NCI-H1092 treated with DMSO at 0.1 percent for 48 hours (cell line): ENCODE measurements around the gene IFT81.
A peak's percentile ranks its signal among the peaks of the same experiment; 100 is the strongest.

Experiments used
- DNase-seq: peaks from one replicate; lab custom pipeline; 2025; lab: John Stamatoyannopoulos, UW

Gene IFT81

DNA sequence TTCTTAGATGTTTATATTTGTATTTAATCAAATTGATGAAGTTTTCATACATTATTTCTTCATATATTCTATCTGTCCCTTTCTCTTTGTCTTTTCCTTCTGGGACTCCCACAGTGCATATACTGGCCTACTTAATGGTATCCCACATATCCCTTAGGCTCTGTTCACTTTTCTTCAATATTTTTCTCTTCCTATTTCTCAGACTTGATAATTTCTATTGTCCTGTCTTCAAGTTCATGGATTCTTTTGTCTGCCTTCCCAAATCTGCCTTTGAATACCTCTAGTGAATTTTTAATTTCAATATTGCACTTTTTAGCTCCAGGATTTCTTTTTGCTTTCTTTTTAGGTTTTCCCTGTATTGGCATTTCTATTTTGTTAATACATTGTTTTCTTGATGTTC, 33.4 kb downstream of the IFT81 start:
- DNase-seq = no peak

GRCh38 chr12:110159671-110160245, 35.6 kb downstream of the IFT81 start:
- no peak for DNase-seq

DNA sequence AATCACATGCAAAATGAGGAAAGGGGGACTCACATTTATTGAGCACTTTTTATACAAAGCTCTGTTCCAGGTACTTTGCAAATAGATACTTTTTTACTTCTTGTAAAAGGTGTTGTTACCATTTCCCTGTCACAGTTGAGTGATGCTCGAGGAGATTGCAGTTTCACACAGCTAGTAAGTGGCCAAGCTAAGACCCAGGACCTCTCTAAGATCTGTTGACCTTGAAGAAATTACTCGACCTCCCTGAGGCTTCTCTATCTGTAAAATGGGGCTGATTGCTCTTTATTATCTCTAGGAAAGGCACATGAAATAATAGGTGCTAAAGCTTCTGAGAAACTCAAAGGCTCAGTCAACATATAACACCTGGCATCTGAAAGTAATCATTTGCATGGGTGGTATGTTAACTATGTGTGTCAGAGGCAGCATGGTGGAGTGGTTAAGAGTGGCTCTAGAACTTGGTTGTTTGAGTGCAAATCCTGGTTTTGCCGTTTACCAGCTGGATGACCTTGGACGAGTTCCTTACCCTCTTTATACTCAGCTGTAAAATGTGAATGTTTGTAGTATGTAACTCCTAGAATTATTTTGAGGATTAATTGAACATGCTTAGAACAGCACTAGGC, 41.5 kb downstream of the IFT81 start:
- no peak for DNase-seq

GRCh38 chr12:110168732-110169455, 44.7 kb downstream of the IFT81 start:
- no peak for DNase-seq

DNA sequence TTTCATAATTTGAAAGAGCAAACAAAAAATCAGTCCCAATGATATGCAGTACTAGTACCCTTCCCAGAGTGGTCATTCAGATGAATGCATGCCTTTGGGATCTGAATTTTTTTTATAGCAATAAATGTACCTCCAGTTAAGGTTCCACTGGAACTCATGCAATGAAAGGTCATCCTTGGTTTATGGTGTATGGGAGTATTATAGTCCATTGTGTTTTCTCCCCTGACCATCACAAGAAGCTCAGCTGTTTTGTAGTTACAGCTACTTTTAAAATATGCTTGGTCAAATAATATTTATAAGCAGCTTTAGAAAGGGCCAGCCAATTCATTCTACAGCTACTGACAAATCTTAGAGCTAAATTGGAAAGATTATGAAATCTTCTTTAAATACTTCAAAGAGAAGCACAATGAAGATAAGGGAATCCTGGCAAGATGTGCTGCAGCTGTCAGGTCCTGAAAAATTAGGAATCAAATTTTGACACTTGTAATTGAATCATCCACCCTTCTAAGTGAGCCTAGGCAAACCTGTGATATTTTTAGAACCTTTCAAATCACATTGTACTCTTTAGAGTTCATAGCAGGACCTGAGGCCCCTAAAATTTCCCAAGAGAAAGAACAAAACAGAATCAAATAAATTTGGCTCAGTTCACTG, 46.5 kb downstream of the IFT81 start:
- no peak for DNase-seq

GRCh38 chr12:110171186-110171538, 47.0 kb downstream of the IFT81 start:
- DNase-seq = no peak

GRCh38 chr12:110171636-110172035, 47.5 kb downstream of the IFT81 start:
- DNase-seq = no peak

DNA sequence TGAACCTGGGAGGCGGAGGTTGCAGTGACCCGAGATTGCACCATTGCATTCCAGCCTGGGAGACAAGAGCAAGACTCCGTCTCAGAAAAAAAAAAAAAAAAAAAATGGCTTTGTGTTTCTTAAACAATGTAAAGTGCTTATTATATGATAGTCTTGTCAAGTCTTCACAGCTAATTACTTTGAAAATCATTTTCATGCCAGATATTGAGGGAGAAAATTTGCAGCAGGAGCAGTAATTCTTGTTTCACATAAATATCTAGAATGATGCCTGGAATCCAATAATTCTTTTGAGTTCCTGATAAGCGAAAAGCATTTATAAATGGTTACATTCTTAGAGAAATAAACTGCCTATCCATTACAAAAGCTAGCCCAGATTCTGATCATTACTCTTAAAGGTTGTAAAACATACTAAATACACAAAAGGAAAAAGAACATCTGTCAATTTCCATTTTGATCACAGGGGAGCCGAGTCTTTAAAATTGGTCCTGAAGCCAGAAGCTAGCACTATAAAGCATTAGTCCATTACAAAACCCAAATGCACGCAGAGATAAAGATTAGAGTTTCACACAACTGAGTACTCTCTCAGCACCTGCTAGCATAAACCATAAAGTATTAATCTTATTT, 50.3 kb downstream of the IFT81 start:
- DNase-seq = no peak

DNA sequence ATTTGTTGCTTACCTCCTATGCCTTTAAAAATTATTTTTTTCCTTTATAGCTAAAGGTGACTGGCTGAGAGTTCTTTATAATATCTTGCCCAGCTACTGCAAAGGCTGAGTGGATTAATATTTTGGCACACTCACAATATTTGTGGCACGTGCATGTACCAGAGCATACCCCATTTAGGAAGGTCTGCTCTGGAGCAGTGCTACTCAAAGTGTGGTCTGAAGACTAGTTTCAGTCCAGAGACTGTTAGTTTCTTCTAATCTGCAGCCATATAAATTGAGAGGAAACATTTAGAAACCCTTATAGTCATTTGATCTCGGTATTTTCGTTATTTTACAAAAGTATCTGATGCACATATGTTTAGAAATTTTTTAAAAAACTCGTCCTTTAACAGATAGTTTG, 51.0 kb downstream of the IFT81 start:
- no peak for DNase-seq

DNA sequence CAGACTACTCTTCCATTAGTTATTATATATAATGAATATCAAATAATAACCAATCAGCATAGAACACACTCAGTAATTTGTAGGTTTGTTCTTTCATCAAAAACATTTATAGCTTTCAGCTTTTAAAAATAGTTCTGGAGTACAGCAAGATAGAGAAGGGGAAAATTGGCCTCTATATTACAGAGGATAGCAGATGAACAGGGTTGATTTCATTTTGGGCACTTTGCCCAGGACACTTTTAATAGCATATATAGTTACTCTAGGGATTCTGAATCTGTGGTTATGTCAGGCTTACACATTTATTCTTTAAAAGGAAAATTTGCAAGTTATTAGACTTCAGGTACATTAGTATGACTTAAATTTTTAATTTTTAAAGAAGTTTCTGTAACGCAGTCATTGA, 52.6 kb downstream of the IFT81 start:
- DNase-seq = peak; percentile 49

DNA sequence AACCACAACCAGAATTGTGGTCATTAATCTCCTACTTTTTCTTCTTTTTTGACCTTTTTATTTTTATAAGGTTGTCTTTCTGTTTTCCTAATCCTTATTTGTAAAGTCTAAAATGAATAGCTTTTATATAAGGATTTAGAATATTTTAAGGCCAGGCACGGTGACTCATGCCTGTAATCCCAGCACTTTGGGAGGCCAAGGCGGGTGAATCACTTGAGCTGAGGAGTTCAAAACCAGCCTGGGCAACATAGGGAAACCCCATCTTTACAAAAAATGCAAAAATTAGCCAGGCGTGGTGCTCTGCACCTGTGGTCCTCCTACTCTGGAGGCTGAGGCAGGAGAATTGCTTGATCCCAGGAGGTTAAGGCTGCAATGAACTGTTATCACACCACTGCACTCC, 55.1 kb downstream of the IFT81 start:
- DNase-seq = no peak

GRCh38 chr12:110180591-110181005, 56.4 kb downstream of the IFT81 start:
- no peak for DNase-seq

DNA sequence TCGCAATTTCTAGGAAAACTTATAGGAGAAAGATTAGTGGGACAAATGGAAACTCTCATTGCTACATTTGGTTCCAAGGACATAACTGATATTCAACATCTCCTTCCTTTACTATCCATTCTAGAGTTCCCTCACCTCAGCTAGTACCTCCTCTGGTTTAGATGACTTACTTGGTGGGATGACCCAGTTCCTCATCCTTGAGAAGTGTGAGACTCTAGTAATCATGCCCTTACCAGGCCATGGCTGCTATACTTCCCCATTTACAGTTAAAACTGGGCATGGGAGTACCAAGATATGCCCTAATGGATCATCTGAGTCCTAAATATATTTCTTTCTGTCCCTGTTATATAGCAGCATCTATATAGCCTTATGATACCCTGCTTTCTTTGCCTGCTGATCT, 58.1 kb downstream of the IFT81 start:
- no peak for DNase-seq

DNA sequence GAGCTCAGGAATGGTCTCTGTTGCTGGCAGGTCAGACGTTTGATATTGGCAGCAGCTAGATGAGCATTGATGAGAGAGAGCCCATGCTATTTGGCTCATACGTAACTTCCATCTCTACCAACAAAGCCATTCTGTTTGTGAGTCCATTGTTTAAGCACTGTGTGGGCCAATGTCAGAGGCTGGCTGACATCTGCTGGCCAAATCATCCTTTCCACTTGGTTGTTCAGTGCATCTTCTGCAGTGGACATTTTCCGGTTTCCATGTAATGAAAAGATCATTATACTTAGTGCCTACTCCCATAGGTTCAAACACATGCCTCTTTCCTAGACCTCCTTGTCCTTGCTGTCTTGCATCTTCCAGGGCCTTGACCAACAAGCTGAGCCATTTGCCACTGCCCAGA, 59.2 kb downstream of the IFT81 start:
- no peak for DNase-seq

DNA sequence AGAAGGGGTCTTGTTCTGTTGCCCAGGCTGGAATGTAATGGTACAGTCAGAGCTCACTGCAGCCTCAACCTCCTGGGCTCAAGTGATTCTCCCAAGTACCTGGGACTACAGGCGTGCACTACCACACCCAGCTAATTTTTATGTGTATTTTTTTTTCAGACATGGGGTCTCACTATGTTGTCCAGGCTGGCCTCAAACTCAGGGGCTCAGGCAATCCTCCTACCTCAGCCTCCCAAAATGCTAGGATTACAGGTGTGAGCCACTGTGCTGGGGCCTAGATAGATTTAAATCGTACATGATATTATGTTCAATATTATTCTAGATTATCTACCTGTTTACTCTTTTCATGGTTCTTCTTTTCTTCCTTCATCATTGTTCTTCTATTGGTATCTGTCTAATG, 61.5 kb downstream of the IFT81 start:
- DNase-seq = no peak

GRCh38 chr12:110186059-110186458, 61.9 kb downstream of the IFT81 start:
- no peak for DNase-seq

- no peak for DNase-seq
Measured at GRCh38 chr12:110193196-110193595, 69.0 kb downstream of the IFT81 start.

DNA sequence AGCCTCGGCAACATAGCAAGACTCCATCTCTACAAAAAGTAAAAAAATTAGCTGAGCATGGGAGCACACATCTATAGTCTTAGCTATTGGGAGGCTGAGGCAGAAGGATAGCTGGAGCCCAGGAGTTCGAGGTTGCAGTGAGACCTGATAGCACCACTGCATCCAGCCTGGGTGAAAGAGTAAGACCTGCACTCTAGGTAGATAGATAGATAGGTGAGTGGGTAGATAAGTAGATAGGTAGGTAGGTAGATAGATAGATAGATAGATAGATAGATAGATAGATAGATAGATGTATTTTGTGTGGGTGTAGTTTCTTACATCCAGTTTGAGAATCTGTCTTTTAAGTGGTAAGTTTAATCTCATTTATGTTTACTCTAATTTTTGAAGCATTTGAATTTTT, 72.8 kb downstream of the IFT81 start:
- DNase-seq = no peak

DNA sequence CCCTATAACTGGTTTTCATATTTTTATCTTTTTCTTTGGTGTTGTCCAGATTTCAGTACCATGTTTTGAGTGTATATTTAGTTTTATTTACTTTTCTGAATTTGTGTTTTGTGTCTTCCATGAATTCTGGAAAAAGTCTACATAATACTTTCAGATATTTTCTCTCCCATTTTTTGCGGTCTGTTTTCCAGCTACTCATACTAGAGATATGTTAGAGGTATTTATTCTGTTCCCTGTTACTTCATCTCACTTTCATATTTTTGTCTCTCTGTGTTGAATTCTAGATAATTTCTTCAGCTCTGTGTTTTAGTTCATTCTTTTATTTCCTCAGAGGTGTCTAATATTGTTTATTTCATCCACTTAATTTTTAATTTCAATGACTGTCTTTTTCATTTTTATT, 74.2 kb downstream of the IFT81 start:
- DNase-seq = no peak

GRCh38 chr12:110199339-110200123, 75.4 kb downstream of the IFT81 start:
- DNase-seq = no peak

GRCh38 chr12:110200124-110200417, 75.9 kb downstream of the IFT81 start:
- DNase-seq = no peak

DNA sequence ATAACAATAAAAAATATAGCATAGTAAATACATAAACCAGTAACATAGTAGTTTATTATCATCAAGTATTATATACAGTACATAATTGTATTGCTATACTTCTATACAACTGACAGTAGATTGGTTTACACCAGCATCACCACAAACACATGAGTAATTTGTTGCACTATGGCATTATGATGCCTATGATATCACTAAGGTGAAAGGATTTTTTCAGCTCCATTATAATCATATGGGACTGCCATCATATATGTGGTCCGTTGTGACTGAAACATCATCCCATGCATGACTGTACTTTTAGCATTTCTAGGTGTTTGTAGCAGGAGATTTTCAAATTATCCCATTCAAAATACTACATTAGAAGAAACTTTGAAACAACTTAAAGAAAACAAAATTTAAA, 77.8 kb downstream of the IFT81 start:
- DNase-seq = no peak
